HepG2 (cell line): ENCODE data around the gene TUBB. TPM values are rescaled to one million over a fixed set of nuclear protein-coding genes. Genes with fewer than 3 reads are reported as not detected.
A peak's percentile ranks its signal among the peaks of the same experiment; 100 is the strongest.

Experiments used
- CAMTA2 ChIP-seq: sonication (generic); formaldehyde crosslinking; IDR thresholded peaks from 2 replicates; pipeline ENCODE4 v1.4.0; 2020; ENCODE audit warnings: mild to moderate bottlenecking, missing genetic modification reagents, borderline replicate concordance
- KAT8 ChIP-seq: IDR thresholded peaks from 2 replicates; pipeline ENCODE4 v1.6.1; 2016; ENCODE audit warnings: missing genetic modification reagents, missing compliant biosample characterization
- ZNF121 ChIP-seq: sonication (generic); formaldehyde crosslinking; IDR thresholded peaks from 2 replicates; pipeline ENCODE4 v1.5.0; 2020; ENCODE audit warnings: mild to moderate bottlenecking, missing genetic modification reagents
- ZNF17 ChIP-seq: sonication (generic); formaldehyde crosslinking; IDR thresholded peaks from 2 replicates; pipeline ENCODE4 v1.5.0; 2020; ENCODE audit warnings: mild to moderate bottlenecking, missing genetic modification reagents
- ZNF460 ChIP-seq: sonication (generic); formaldehyde crosslinking; IDR thresholded peaks from 2 replicates; pipeline ENCODE4 v1.5.1; 2020; ENCODE audit warnings: missing genetic modification reagents, mild to moderate bottlenecking, borderline replicate concordance
- ZNF558 ChIP-seq: sonication (generic); formaldehyde crosslinking; IDR thresholded peaks from 2 replicates; pipeline ENCODE4 v1.9.0; 2022; ENCODE audit warnings: mild to moderate bottlenecking, missing genetic modification reagents, borderline replicate concordance
- ZNF7 ChIP-seq: IDR thresholded peaks from 2 replicates; pipeline ENCODE4 v1.6.1; 2016; ENCODE audit warnings: missing biosample characterization, missing genetic modification reagents
- polyA plus RNA-seq, 8 experiments: library from polyadenylated mRNA; depleted of rRNA in 3 of 8; stranded (reverse) in 7 of 8; unstranded in 1 of 8; fragments of >200 nt; fragmentation: Illumina TruSeq in 4 of 8; extraction: Trizol in 4 of 8; gene quantifications; 2 replicates each; pipeline versions ENCODE4 v1.2.1 to v1.2.3, GENCODE V29; 2011 to 2016; ENCODE audit warnings: low read depth in 4 of 8, missing spikeins in 1 of 8, mixed read lengths in 1 of 8; ENCODE audit not compliant: insufficient read depth in 1 of 8
- total RNA-seq, 5 experiments: library from RNA; depleted of rRNA; stranded (reverse); fragments of >200 nt; fragmentation: Illumina TruSeq; extraction: Trizol; gene quantifications; 2 replicates each; pipeline ENCODE4 v1.2.3, GENCODE V29; 2016; ENCODE audit warnings: low read depth in 1 of 5
- TF ChIP-seq, protein P1 (sequence below): sonication (generic); formaldehyde crosslinking; IDR thresholded peaks from 2 replicates; pipeline ENCODE4 v1.5.1; 2020; ENCODE audit warnings: missing genetic modification reagents, mild to moderate bottlenecking, borderline replicate concordance
- TF ChIP-seq, protein P2 (sequence below): sonication (generic); formaldehyde crosslinking; IDR thresholded peaks from 2 replicates; pipeline ENCODE4 v1.5.0; 2020; ENCODE audit warnings: missing genetic modification reagents
- TF ChIP-seq, protein P3 (sequence below), 2 experiments: fragments of 450-650 bp in 1 of 2; sonication (generic) in 1 of 2; formaldehyde crosslinking in 1 of 2; IDR thresholded peaks; 2 replicates each; pipeline versions ENCODE4 v1.6.1 to v1.8.0; 2016 to 2022; ENCODE audit warnings: antibody characterized with exemption in 1 of 2, mild to moderate bottlenecking in 1 of 2, missing genetic modification reagents in 1 of 2
- TF ChIP-seq, protein P4 (sequence below): sonication (generic); formaldehyde crosslinking; IDR thresholded peaks from 2 replicates; pipeline ENCODE4 v1.5.1; 2020; ENCODE audit warnings: mild to moderate bottlenecking, missing genetic modification reagents, moderate library complexity
- TF ChIP-seq, protein P5 (sequence below): sonication (generic); formaldehyde crosslinking; IDR thresholded peaks from 2 replicates; pipeline ENCODE4 v1.5.1; 2020; ENCODE audit warnings: mild to moderate bottlenecking, missing genetic modification reagents

The TUBB gene
- total and polyA plus RNA-seq, 2 of the 13 experiments (the other 11 are each of a cell fraction or from before 2014, with no cell fraction given) = 911 to 1,163 TPM

DNA sequence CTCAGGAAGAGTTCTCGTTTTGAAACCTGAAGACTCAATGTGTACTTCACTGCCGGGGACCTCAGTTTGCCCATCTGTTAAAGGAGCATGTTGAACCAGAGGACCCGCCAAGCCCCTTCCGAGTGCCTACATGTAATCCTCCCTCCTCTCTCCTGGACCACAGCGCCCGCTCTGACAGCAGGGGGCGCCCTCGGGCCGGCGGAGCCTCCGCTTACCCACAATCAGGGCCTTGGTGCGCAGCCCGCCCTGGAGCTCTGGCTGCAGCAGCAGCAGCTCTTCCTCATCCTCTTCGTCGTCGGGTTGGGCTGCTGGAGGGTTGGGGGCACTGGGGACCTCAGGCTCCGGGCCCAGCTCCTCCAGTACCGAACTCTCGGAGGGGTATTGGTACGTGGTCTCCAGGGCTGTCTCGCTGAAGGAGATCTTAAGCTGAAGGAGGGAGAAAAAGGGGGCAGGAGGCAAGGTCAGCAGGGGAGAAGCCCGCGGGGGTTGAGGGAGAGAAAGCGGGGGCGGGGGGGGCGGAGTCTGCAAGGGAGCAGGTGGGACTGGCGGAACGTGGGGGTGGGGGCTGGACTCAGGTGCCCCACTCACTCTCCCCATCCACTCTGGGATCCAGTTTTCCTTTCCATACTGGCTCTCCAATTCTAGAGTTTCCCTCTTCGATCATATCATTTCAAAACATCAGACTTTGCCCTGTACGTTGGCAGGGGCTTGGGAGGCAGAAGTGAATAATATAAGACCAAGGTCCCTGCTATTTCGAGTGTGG is 41.0 kb upstream of the TUBB start (continued):
- no peak for TF ChIP-seq ZNF558
- TF ChIP-seq ZNF460 (CRISPR knock-in tag) = no peak
- no peak for TF ChIP-seq CAMTA2 (CRISPR knock-in tag)
- TF ChIP-seq, protein P1, sequence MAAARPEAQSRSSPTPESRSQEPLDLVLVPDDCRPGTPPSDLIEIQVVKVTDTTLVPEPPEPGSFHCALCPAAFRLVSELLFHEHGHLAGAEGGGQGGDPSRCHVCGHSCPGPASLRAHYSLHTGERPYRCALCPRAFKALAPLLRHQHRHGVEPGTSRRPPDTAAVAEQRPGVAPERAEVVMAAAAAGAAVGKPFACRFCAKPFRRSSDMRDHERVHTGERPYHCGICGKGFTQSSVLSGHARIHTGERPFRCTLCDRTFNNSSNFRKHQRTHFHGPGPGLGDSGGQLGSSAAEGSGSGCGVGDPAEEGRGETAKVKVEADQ = peak; percentile 86
- TF ChIP-seq, protein P2, sequence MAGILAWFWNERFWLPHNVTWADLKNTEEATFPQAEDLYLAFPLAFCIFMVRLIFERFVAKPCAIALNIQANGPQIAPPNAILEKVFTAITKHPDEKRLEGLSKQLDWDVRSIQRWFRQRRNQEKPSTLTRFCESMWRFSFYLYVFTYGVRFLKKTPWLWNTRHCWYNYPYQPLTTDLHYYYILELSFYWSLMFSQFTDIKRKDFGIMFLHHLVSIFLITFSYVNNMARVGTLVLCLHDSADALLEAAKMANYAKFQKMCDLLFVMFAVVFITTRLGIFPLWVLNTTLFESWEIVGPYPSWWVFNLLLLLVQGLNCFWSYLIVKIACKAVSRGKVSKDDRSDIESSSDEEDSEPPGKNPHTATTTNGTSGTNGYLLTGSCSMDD (CRISPR knock-in tag) = no peak
- TF ChIP-seq, protein P3, sequence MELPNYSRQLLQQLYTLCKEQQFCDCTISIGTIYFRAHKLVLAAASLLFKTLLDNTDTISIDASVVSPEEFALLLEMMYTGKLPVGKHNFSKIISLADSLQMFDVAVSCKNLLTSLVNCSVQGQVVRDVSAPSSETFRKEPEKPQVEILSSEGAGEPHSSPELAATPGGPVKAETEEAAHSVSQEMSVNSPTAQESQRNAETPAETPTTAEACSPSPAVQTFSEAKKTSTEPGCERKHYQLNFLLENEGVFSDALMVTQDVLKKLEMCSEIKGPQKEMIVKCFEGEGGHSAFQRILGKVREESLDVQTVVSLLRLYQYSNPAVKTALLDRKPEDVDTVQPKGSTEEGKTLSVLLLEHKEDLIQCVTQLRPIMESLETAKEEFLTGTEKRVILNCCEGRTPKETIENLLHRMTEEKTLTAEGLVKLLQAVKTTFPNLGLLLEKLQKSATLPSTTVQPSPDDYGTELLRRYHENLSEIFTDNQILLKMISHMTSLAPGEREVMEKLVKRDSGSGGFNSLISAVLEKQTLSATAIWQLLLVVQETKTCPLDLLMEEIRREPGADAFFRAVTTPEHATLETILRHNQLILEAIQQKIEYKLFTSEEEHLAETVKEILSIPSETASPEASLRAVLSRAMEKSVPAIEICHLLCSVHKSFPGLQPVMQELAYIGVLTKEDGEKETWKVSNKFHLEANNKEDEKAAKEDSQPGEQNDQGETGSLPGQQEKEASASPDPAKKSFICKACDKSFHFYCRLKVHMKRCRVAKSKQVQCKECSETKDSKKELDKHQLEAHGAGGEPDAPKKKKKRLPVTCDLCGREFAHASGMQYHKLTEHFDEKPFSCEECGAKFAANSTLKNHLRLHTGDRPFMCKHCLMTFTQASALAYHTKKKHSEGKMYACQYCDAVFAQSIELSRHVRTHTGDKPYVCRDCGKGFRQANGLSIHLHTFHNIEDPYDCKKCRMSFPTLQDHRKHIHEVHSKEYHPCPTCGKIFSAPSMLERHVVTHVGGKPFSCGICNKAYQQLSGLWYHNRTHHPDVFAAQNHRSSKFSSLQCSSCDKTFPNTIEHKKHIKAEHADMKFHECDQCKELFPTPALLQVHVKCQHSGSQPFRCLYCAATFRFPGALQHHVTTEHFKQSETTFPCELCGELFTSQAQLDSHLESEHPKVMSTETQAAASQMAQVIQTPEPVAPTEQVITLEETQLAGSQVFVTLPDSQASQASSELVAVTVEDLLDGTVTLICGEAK (IDR thresholded peaks at IDR 0.05) = no peak
- TF ChIP-seq, protein P3 (CRISPR knock-in tag; IDR thresholded peaks at IDR 0.05) = no peak
- TF ChIP-seq, protein P4, sequence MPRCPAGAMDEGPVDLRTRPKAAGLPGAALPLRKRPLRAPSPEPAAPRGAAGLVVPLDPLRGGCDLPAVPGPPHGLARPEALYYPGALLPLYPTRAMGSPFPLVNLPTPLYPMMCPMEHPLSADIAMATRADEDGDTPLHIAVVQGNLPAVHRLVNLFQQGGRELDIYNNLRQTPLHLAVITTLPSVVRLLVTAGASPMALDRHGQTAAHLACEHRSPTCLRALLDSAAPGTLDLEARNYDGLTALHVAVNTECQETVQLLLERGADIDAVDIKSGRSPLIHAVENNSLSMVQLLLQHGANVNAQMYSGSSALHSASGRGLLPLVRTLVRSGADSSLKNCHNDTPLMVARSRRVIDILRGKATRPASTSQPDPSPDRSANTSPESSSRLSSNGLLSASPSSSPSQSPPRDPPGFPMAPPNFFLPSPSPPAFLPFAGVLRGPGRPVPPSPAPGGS (CRISPR knock-in tag) = no peak; the same call in 1 of the 2 replicates
- no peak for TF ChIP-seq ZNF121 (CRISPR knock-in tag)
- 0 out of 2 replicates have a peak, but pooled peaks have one; percentile 40 for TF ChIP-seq KAT8 (CRISPR knock-in tag)
- TF ChIP-seq, protein P5, sequence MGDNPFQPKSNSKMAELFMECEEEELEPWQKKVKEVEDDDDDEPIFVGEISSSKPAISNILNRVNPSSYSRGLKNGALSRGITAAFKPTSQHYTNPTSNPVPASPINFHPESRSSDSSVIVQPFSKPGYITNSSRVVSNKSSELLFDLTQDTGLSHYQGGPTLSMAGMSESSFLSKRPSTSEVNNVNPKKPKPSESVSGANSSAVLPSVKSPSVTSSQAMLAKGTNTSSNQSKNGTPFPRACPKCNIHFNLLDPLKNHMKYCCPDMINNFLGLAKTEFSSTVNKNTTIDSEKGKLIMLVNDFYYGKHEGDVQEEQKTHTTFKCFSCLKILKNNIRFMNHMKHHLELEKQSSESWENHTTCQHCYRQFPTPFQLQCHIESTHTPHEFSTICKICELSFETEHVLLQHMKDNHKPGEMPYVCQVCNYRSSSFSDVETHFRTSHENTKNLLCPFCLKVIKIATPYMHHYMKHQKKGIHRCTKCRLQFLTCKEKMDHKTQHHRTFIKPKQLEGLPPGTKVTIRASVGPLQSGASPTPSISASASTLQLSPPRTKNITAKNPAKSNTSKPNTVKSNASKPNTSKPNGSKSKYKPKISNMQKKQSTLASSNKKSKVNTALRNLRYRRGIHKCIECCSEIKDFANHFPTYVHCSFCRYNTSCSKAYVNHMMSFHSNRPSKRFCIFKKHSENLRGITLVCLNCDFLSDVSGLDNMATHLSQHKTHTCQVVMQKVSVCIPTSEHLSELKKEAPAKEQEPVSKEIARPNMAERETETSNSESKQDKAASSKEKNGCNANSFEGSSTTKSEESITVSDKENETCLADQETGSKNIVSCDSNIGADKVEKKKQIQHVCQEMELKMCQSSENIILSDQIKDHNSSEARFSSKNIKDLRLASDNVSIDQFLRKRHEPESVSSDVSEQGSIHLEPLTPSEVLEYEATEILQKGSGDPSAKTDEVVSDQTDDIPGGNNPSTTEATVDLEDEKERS (CRISPR knock-in tag) = peak; percentile 88
- no peak for TF ChIP-seq ZNF17 (CRISPR knock-in tag)
- no peak for TF ChIP-seq ZNF7 (CRISPR knock-in tag)
